GM19452 (cell line): ENCODE measurements around the gene AOPEP.

ENCODE experiments used
- ATAC-seq: cut with Tn5 transposase; IDR thresholded peaks from one replicate; pipeline ENCODE4 v1.9.1; 2021; ENCODE audit not compliant: unreplicated experiment

AOPEP gene

GRCh38 chr9:94891183-94891582, 164.7 kb downstream of the AOPEP start:
- no peak for ATAC-seq

- no peak for ATAC-seq
Observed at GRCh38 chr9:94892675-94893074, 166.2 kb downstream of the AOPEP start.

- ATAC-seq: no peak
Observed at GRCh38 chr9:94894094-94894699, 167.7 kb downstream of the AOPEP start.

- no peak for ATAC-seq
Observed at GRCh38 chr9:94895668-94896067, 169.2 kb downstream of the AOPEP start.

GRCh38 chr9:94896512-94896911, 170.0 kb downstream of the AOPEP start:
- no peak for ATAC-seq

- no peak for ATAC-seq
Observed at GRCh38 chr9:94899464-94900221, 173.1 kb downstream of the AOPEP start.

GRCh38 chr9:94900222-94901018, 173.9 kb downstream of the AOPEP start:
- no peak for ATAC-seq

GRCh38 chr9:94901019-94901363, 174.5 kb downstream of the AOPEP start:
- no peak for ATAC-seq

GRCh38 chr9:94903961-94904421, 177.5 kb downstream of the AOPEP start:
- ATAC-seq: no peak

- ATAC-seq: no peak
Observed at GRCh38 chr9:94904806-94905205, 178.3 kb downstream of the AOPEP start.

GRCh38 chr9:94905606-94906005, 179.1 kb downstream of the AOPEP start:
- no peak for ATAC-seq

- no peak for ATAC-seq
Observed at GRCh38 chr9:94906181-94906580, 179.7 kb downstream of the AOPEP start.

- ATAC-seq: no peak
Observed at GRCh38 chr9:94906713-94907112, 180.2 kb downstream of the AOPEP start.

- no peak for ATAC-seq
Observed at GRCh38 chr9:94907264-94907936, 180.9 kb downstream of the AOPEP start.

- ATAC-seq: no peak
Observed at GRCh38 chr9:94908011-94908563, 181.6 kb downstream of the AOPEP start.

- ATAC-seq: no peak
Observed at GRCh38 chr9:94908583-94909249, 182.2 kb downstream of the AOPEP start.

GRCh38 chr9:94909250-94909894, 182.9 kb downstream of the AOPEP start:
- no peak for ATAC-seq

- no peak for ATAC-seq
Observed at GRCh38 chr9:94909965-94910730, 183.6 kb downstream of the AOPEP start.

GRCh38 chr9:94911211-94911610, 184.7 kb downstream of the AOPEP start:
- no peak for ATAC-seq
